Hepatocyte (in vitro differentiated cells): ENCODE measurements around the gene SORCS3. TPM values are rescaled to one million over a fixed set of nuclear protein-coding genes. Genes with fewer than 3 reads are reported as not detected.

Experiments
- DNase-seq: peaks from one replicate; pipeline ENCODE4 v3.0.0-alpha.2; 2016; ENCODE audit warnings: low spot score
- H2AFZ ChIP-seq: fragments of 200-600 bp; sonication (generic); 2 replicates; pipeline ENCODE4 v1.6.0; 2016; ENCODE audit warnings: antibody characterized with exemption, mild to moderate bottlenecking
- H3K27ac ChIP-seq: fragments of 200-600 bp; sonication (generic); 2 replicates; pipeline ENCODE4 v1.5.1; 2016; ENCODE audit warnings: mild to moderate bottlenecking
- H3K27me3 ChIP-seq: fragments of 200-600 bp; sonication (generic); 2 replicates; pipeline ENCODE4 v1.6.1; 2016
- H3K36me3 ChIP-seq: fragments of 200-600 bp; sonication (generic); replicated peaks from 2 replicates; pipeline ENCODE4 v1.5.1; 2016; ENCODE audit warnings: low read depth; ENCODE audit not compliant: insufficient read depth
- H3K4me1 ChIP-seq: fragments of 200-600 bp; sonication (generic); 2 replicates; pipeline ENCODE4 v1.5.1; 2016; ENCODE audit warnings: mild to moderate bottlenecking, moderate library complexity; ENCODE audit not compliant: insufficient read depth
- H3K4me2 ChIP-seq: fragments of 200-600 bp; sonication (generic); 2 replicates; pipeline ENCODE4 v1.6.0; 2016
- H3K4me3 ChIP-seq: fragments of 200-600 bp; sonication (generic); 2 replicates; pipeline ENCODE4 v1.5.1; 2016; ENCODE audit warnings: mild to moderate bottlenecking
- H3K79me2 ChIP-seq: fragments of 200-600 bp; sonication (generic); 2 replicates; pipeline ENCODE4 v1.6.0; 2017; ENCODE audit warnings: mild to moderate bottlenecking
- H3K9me2 ChIP-seq: fragments of 200-600 bp; sonication (generic); replicated peaks from 2 replicates; pipeline ENCODE4 v1.6.0; 2017; ENCODE audit warnings: mild to moderate bottlenecking; ENCODE audit not compliant: insufficient read depth
- H3K9me3 ChIP-seq: fragments of 200-600 bp; sonication (generic); 2 replicates; pipeline ENCODE4 v1.5.1; 2016; ENCODE audit warnings: low read depth, mild to moderate bottlenecking
- H4K20me1 ChIP-seq: fragments of 200-600 bp; sonication (generic); 2 replicates; pipeline ENCODE4 v1.6.0; 2016; ENCODE audit warnings: mild to moderate bottlenecking; ENCODE audit not compliant: insufficient read depth, poor library complexity, severe bottlenecking
- CTCF ChIP-seq: fragments of 200-600 bp; sonication (generic); IDR thresholded peaks from 2 replicates; pipeline ENCODE4 v1.5.1; 2016; ENCODE audit warnings: antibody characterized with exemption, mild to moderate bottlenecking; ENCODE audit not compliant: poor library complexity
- EZH2 ChIP-seq: fragments of 200-600 bp; sonication (generic); IDR thresholded peaks from 2 replicates; pipeline ENCODE4 v1.6.1; 2016; ENCODE audit warnings: antibody characterized with exemption, mild to moderate bottlenecking, borderline replicate concordance
- EZH2phosphoT487 ChIP-seq: fragments of 200-600 bp; sonication (generic); IDR thresholded peaks from one replicate; pipeline ENCODE4 v1.6.1; 2018; ENCODE audit warnings: antibody characterized with exemption, mild to moderate bottlenecking, low read depth, moderate library complexity; ENCODE audit not compliant: unreplicated experiment, severe bottlenecking
- WGBS: methylation state at CpG from one replicate; pipeline ENCODE4 v1.1.6; 2016; ENCODE audit warnings: low lambda C conversion rate; ENCODE audit errors: missing lambda C conversion rate; 5-methylcytosine and 5-hydroxymethylcytosine counted together
- polyA plus RNA-seq: library from polyadenylated mRNA; unstranded; fragments of >200 nt; fragmentation: Nextera tagmentation; extraction: Ambion mirVana; gene quantifications from 2 replicates; pipeline ENCODE4 v1.2.1, GENCODE V29; 2016
- total RNA-seq: library from RNA; depleted of rRNA; stranded (reverse); fragments of >200 nt; gene quantifications from 2 replicates; pipeline ENCODE4 v1.2.3, GENCODE V29; 2014

The SORCS3 gene
- total and polyA plus RNA-seq, 2 experiments from 2014 or later: 0.59 to 0.80 TPM

GRCh38 chr10:104941662-104942061 is 300.6 kb downstream of the SORCS3 start:
- H3K27ac ChIP-seq: no peak overlapping the region
- H3K9me2 ChIP-seq: no peaks in the 10 kb centered on the region
- H3K4me3 ChIP-seq: no peak overlapping the region
- H3K36me3 ChIP-seq: no peaks in the 10 kb centered on the region
- no peaks in the 10 kb centered on the region for H3K27me3 ChIP-seq
- no peaks in the 10 kb centered on the region for H3K9me3 ChIP-seq
- no peak for DNase-seq
- no peaks in the 10 kb centered on the region for H3K79me2 ChIP-seq
- no peak overlapping the region for H3K4me2 ChIP-seq
- TF ChIP-seq CTCF: no peak
- no peak for TF ChIP-seq EZH2
- TF ChIP-seq EZH2phosphoT487: no peak
- no peak overlapping the region for H2AFZ ChIP-seq
- H3K4me1 ChIP-seq: no peaks in the 10 kb centered on the region
- H4K20me1 ChIP-seq: no peaks in the 10 kb centered on the region

GRCh38 chr10:104947314-104947713 is 306.2 kb downstream of the SORCS3 start:
- H3K4me2 ChIP-seq: no peak overlapping the region
- no peaks in the 10 kb centered on the region for H3K79me2 ChIP-seq
- no peak overlapping the region for H3K4me3 ChIP-seq
- no peaks in the 10 kb centered on the region for H3K9me2 ChIP-seq
- 90% methylated on average over 9 of the region's 9 CpGs for WGBS
- H4K20me1 ChIP-seq: no peaks in the 10 kb centered on the region
- TF ChIP-seq CTCF: no peak
- no peak for TF ChIP-seq EZH2
- no peak for TF ChIP-seq EZH2phosphoT487
- H2AFZ ChIP-seq: no peak overlapping the region
- H3K27ac ChIP-seq: no peak overlapping the region
- H3K9me3 ChIP-seq: no peaks in the 10 kb centered on the region
- H3K36me3 ChIP-seq: no peaks in the 10 kb centered on the region
- no peak for DNase-seq
- no peaks in the 10 kb centered on the region for H3K4me1 ChIP-seq
- H3K27me3 ChIP-seq: peaks cover 5% of the 10 kb centered on the region

GRCh38 chr10:104957178-104957841 is 316.2 kb downstream of the SORCS3 start:
- H4K20me1 ChIP-seq: no peaks in the 10 kb centered on the region
- H3K4me1 ChIP-seq: no peaks in the 10 kb centered on the region
- no peaks in the 10 kb centered on the region for H3K9me2 ChIP-seq
- H3K27ac ChIP-seq: no peak overlapping the region
- H3K36me3 ChIP-seq: no peaks in the 10 kb centered on the region
- DNase-seq: no peak
- H3K27me3 ChIP-seq: no peaks in the 10 kb centered on the region
- WGBS: 79% methylated on average over 4 of the region's 4 CpGs
- H3K4me3 ChIP-seq: no peak overlapping the region
- no peak overlapping the region for H3K4me2 ChIP-seq
- no peaks in the 10 kb centered on the region for H3K9me3 ChIP-seq
- TF ChIP-seq EZH2 (no peak), CTCF (no peak), EZH2phosphoT487 (no peak)
- H2AFZ ChIP-seq: no peak overlapping the region
- H3K79me2 ChIP-seq: no peaks in the 10 kb centered on the region
